Kidney epithelial cell (primary cell): ENCODE results near the gene MYO1F. TPM values are rescaled to one million over a fixed set of nuclear protein-coding genes. Genes with fewer than 3 reads are reported as not detected.

Source experiments
- DNase-seq: peaks from one replicate; pipeline ENCODE4 v3.0.0-alpha.2; 2010; ENCODE audit warnings: low read depth
- H3K27me3 ChIP-seq: 2 replicates; pipeline ENCODE4 v1.6.0; 2011; ENCODE audit warnings: low read length; ENCODE audit not compliant: control insufficient read depth, insufficient read depth
- H3K36me3 ChIP-seq: 2 replicates; pipeline ENCODE4 v1.5.1; 2011; ENCODE audit warnings: low read length; ENCODE audit not compliant: control insufficient read depth, insufficient read depth
- H3K4me3 ChIP-seq: 2 replicates; pipeline ENCODE4 v1.5.1; 2011; ENCODE audit warnings: low read depth, mild to moderate bottlenecking, control low read depth, low read length
- CTCF ChIP-seq: IDR thresholded peaks from 2 replicates; pipeline ENCODE4 v1.5.1; 2011; ENCODE audit warnings: mild to moderate bottlenecking, moderate library complexity, low read length, control low read depth, inconsistent platforms; ENCODE audit not compliant: insufficient read depth, poor library complexity, severe bottlenecking
- total RNA-seq: library from RNA; depleted of rRNA; stranded (reverse); fragments of >200 nt; gene quantifications from 2 replicates; pipeline ENCODE4 v1.2.3, GENCODE V29; 2015

The MYO1F gene
- total RNA-seq, 1 donor from 2014 or later: 0.08 TPM

GRCh38 chr19:8607386-8607785, 30.1 kb upstream of the MYO1F start:
- TF ChIP-seq CTCF: no peak
- Histone ChIP-seq H3K4me3 (no peak overlapping the region), H3K36me3 (no peaks in the 10 kb centered on the region), H3K27me3 (no peaks in the 10 kb centered on the region)
- DNase-seq: no peak

GRCh38 chr19:8605514-8605913, 28.3 kb upstream of the MYO1F start:
- TF ChIP-seq CTCF: no peak
- DNase-seq: no peak

GRCh38 chr19:8601796-8602195, 24.6 kb upstream of the MYO1F start:
- no peak for TF ChIP-seq CTCF
- no peaks in the 10 kb centered on the region for H3K27me3 ChIP-seq
- H3K4me3 ChIP-seq: no peak overlapping the region
- no peak for DNase-seq
- no peaks in the 10 kb centered on the region for H3K36me3 ChIP-seq

More at GRCh38 chr19:8605514-8605913, 28.3 kb upstream of the MYO1F start:
- Histone ChIP-seq H3K27me3 (no peaks in the 10 kb centered on the region), H3K4me3 (no peak overlapping the region), H3K36me3 (no peaks in the 10 kb centered on the region)

- no peak for DNase-seq
- Histone ChIP-seq H3K4me3 (no peak overlapping the region), H3K36me3 (no peaks in the 10 kb centered on the region), H3K27me3 (no peaks in the 10 kb centered on the region)
- no peak for TF ChIP-seq CTCF
Observed at GRCh38 chr19:8600816-8601215, 23.6 kb upstream of the MYO1F start.

- Histone ChIP-seq H3K27me3 (no peaks in the 10 kb centered on the region), H3K36me3 (no peaks in the 10 kb centered on the region), H3K4me3 (no peak overlapping the region)
- no peak for DNase-seq
- no peak for TF ChIP-seq CTCF
Observed at GRCh38 chr19:8600064-8600463, 22.8 kb upstream of the MYO1F start.

- Histone ChIP-seq H3K36me3 (no peaks in the 10 kb centered on the region), H3K27me3 (peaks cover 14% of the 10 kb centered on the region), H3K4me3 (no peak overlapping the region)
- no peak for DNase-seq
- TF ChIP-seq CTCF: no peak
Observed at GRCh38 chr19:8596168-8596567, 18.9 kb upstream of the MYO1F start.
